OCI-LY1 (cell line): ENCODE results near the gene GLB1L.
"Not testable (repeated sequence)": the region's sequence is repeated elsewhere in the genome, so short reads cannot be mapped to it uniquely, and the experiment has no call there.

Experiments
- H2AFZ ChIP-seq: fragments of 200-600 bp; sonication (generic), shearing (Covaris generic); 2 replicates; pipeline ENCODE4 v1.6.0; 2014; ENCODE audit warnings: antibody characterized with exemption, mild to moderate bottlenecking, low read length
- H3F3A ChIP-seq: fragments of 200-600 bp; sonication (generic), shearing (Covaris generic); 2 replicates; pipeline ENCODE4 v1.6.0; 2014; ENCODE audit warnings: mild to moderate bottlenecking, antibody characterized with exemption, low read length, moderate library complexity; ENCODE audit not compliant: insufficient read depth
- H3K27ac ChIP-seq: fragments of 200-600 bp; sonication (generic); 2 replicates; pipeline ENCODE4 v1.5.1; 2014; ENCODE audit warnings: low read length, mixed run types, mild to moderate bottlenecking, low read depth; ENCODE audit not compliant: poor library complexity, severe bottlenecking
- H3K27me3 ChIP-seq: fragments of 200-600 bp; sonication (generic); 2 replicates; pipeline ENCODE4 v1.6.0; 2014; ENCODE audit warnings: antibody characterized with exemption, mild to moderate bottlenecking, low read length, moderate library complexity; ENCODE audit not compliant: insufficient read depth
- H3K36me3 ChIP-seq: fragments of 200-600 bp; sonication (generic); 2 replicates; pipeline ENCODE4 v1.6.1; 2014; ENCODE audit warnings: mild to moderate bottlenecking, antibody characterized with exemption, low read length, moderate library complexity, mixed read lengths; ENCODE audit not compliant: insufficient read depth
- H3K4me1 ChIP-seq: fragments of 200-600 bp; sonication (generic); 2 replicates; pipeline ENCODE4 v1.5.1; 2014; ENCODE audit warnings: mild to moderate bottlenecking, low read length, moderate library complexity; ENCODE audit not compliant: insufficient read depth, severe bottlenecking
- H3K4me2 ChIP-seq: fragments of 200-600 bp; sonication (generic), shearing (Covaris generic); 2 replicates; pipeline ENCODE4 v1.6.1; 2014; ENCODE audit warnings: low read length
- H3K4me3 ChIP-seq: fragments of 200-600 bp; sonication (generic); 2 replicates; pipeline ENCODE4 v1.5.1; 2014; ENCODE audit warnings: low read length, low read depth, mild to moderate bottlenecking, mixed read lengths; ENCODE audit not compliant: poor library complexity, severe bottlenecking
- H3K79me2 ChIP-seq: fragments of 200-600 bp; shearing (Covaris generic); 2 replicates; pipeline ENCODE4 v1.6.1; 2016; ENCODE audit warnings: mixed run types, low read length, mixed read lengths; ENCODE audit not compliant: insufficient read depth
- H3K9ac ChIP-seq: fragments of 200-600 bp; sonication (generic), shearing (Covaris generic); 2 replicates; pipeline ENCODE4 v1.6.1; 2014; ENCODE audit warnings: mild to moderate bottlenecking, low read length, mixed read lengths
- H3K9me2 ChIP-seq: fragments of 200-600 bp; sonication (generic), shearing (Covaris generic); 2 replicates; pipeline ENCODE4 v1.6.1; 2014; ENCODE audit warnings: low read depth, mild to moderate bottlenecking, low read length, mixed read lengths
- H3K9me3 ChIP-seq: fragments of 200-600 bp; shearing (Covaris generic); 2 replicates; pipeline ENCODE4 v1.6.1; 2014; ENCODE audit warnings: low read length, mixed read lengths
- H4K20me1 ChIP-seq: fragments of 200-600 bp; sonication (generic), shearing (Covaris generic); 2 replicates; pipeline ENCODE4 v1.6.0; 2016; ENCODE audit warnings: mild to moderate bottlenecking, low read length; ENCODE audit not compliant: insufficient read depth
- EZH2 ChIP-seq: fragments of 200-600 bp; sonication (generic), shearing (Covaris generic); IDR thresholded peaks from 2 replicates; pipeline ENCODE4 v1.8.0; 2017; ENCODE audit warnings: borderline replicate concordance, mixed run types, mild to moderate bottlenecking, antibody characterized with exemption, low read length, moderate library complexity, mixed read lengths
- TF ChIP-seq, protein P1 (sequence below): fragments of 200-600 bp; sonication (generic), shearing (Covaris generic); IDR thresholded peaks from 2 replicates; pipeline ENCODE4 v1.5.1; 2017; ENCODE audit warnings: mild to moderate bottlenecking, antibody characterized with exemption, low read length, moderate library complexity, mixed read lengths

Gene GLB1L

DNA sequence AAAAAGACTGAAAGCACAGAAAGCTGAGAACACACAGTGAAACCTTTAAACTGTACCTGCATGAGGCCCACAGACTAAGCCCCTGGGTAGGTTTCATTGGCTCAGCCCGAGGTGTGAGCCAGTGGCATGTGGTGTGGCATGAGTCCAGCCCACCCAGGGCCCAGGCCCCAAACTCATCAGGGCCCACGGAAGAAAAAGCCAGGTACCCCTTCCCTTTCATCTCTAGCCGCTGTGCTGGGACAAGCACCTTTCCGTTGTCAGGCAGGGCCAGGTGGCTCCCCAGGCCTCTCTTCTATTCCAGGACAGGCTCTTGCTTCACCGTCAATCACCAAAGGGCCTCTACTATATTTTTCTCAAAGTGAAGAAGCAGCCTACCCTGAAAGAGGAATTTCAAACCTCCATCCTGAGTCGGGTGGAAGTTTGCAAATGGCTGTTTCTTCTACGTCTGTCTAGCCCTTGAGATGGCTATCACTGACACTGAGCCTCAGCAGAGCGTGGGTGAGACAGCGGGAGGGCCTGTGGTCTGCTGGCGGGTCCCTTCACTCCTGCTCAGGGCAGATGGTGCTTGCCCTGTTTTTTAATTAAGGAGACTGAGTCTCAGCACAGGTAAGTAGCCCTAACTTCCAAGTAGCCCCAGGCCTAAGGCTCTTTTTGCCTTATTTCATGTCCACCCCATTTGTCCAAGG, 42.5 kb upstream of the GLB1L start:
- H4K20me1 ChIP-seq, result no peaks in the 10 kb centered on the region
- H2AFZ ChIP-seq, result no peak overlapping the region
- no peaks in the 10 kb centered on the region for H3K9me3 ChIP-seq
- no peaks in the 10 kb centered on the region for H3K9me2 ChIP-seq
- H3K36me3 ChIP-seq, result peaks cover 37% of the 10 kb centered on the region
- no peaks in the 10 kb centered on the region for H3K27me3 ChIP-seq
- no peak overlapping the region for H3K4me3 ChIP-seq
- H3K79me2 ChIP-seq, result no peaks in the 10 kb centered on the region
- no peak overlapping the region for H3K27ac ChIP-seq
- H3K9ac ChIP-seq, result no peak overlapping the region
- H3F3A ChIP-seq, result no peaks in the 10 kb centered on the region
- H3K4me1 ChIP-seq, result no peaks in the 10 kb centered on the region
- H3K4me2 ChIP-seq, result no peak overlapping the region
- TF ChIP-seq, protein P1, sequence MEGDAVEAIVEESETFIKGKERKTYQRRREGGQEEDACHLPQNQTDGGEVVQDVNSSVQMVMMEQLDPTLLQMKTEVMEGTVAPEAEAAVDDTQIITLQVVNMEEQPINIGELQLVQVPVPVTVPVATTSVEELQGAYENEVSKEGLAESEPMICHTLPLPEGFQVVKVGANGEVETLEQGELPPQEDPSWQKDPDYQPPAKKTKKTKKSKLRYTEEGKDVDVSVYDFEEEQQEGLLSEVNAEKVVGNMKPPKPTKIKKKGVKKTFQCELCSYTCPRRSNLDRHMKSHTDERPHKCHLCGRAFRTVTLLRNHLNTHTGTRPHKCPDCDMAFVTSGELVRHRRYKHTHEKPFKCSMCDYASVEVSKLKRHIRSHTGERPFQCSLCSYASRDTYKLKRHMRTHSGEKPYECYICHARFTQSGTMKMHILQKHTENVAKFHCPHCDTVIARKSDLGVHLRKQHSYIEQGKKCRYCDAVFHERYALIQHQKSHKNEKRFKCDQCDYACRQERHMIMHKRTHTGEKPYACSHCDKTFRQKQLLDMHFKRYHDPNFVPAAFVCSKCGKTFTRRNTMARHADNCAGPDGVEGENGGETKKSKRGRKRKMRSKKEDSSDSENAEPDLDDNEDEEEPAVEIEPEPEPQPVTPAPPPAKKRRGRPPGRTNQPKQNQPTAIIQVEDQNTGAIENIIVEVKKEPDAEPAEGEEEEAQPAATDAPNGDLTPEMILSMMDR, result no peak
- no peak for TF ChIP-seq EZH2

DNA sequence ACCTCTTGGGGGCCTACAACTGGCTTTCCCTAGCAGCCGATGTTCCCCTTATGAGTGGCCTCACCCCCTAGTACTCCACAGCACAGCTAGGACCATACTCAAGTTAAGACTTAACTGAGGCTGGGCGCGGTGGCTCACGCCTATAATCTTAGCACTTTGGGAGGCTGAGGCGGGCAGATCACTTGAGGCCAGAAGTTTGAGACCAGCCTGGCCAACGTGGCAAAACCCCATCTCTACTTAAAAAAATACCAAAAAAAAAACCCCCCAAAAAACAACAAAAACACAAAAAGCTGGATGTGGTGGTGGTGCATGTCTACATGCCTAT, 41.8 kb upstream of the GLB1L start:
- not testable (repeated sequence) for H3K79me2 ChIP-seq, H3K4me3 ChIP-seq, H3K27ac ChIP-seq, H3K4me2 ChIP-seq, H3K9ac ChIP-seq, H3K9me2 ChIP-seq, H3K4me1 ChIP-seq, H3K27me3 ChIP-seq, H4K20me1 ChIP-seq, H2AFZ ChIP-seq, H3K9me3 ChIP-seq, H3F3A ChIP-seq
- H3K36me3 ChIP-seq, result peaks cover 43% of the 10 kb centered on the region

DNA sequence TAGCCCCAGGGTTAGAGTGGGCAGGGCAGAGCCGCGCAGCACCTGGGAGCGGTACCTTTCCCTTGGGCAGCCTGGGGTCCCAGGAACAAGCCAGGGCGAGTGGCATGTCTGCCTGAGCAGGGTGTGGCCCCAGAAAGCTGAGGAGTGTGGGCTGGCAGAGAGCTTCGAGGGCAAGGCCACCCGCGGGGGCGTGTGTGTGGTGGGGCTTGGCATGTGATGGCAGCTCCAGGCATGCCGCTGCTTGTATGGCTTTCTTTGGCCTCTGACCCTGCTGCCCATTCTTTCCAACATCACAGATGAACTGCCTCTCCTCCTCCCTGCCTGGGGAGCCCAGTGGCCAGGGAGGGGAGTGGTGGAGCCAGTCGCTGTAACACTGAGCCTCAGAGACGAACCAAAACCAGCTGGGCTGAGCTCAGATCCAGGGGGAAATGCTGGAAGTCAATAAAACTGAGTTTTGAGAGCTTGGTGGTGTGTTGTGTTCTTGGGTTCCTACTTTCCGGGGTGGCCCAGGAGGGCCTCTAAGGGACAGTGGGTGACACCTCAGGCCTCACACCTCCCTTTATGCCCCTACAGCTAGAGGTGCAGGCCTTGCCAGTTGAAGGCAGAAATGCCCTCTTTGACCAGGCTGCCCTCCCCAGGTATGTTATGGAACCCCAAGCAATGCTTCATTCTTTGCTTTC, 41.3 kb upstream of the GLB1L start:
- Histone ChIP-seq H3K27me3 (no peaks in the 10 kb centered on the region), H3F3A (no peaks in the 10 kb centered on the region), H3K79me2 (no peaks in the 10 kb centered on the region), H2AFZ (no peak overlapping the region), H4K20me1 (no peaks in the 10 kb centered on the region), H3K9me2 (no peaks in the 10 kb centered on the region), H3K9me3 (no peaks in the 10 kb centered on the region), H3K27ac (no peak overlapping the region), H3K4me1 (peaks cover 2% of the 10 kb centered on the region), H3K4me3 (no peak overlapping the region), H3K4me2 (no peak overlapping the region), H3K9ac (no peak overlapping the region), H3K36me3 (peaks cover 48% of the 10 kb centered on the region)
- TF ChIP-seq, protein P1, result no peak
- TF ChIP-seq EZH2, result no peak
